DND-41 (cell line): ENCODE data around the gene GRID2.

ENCODE experiments used
- ATAC-seq: fragments of 200-7000 bp; cut with Tn5 transposase; 3 replicates; pipeline ENCODE4 v1.9.1; 2021; ENCODE audit warnings: low read depth; ENCODE audit not compliant: insufficient read depth
- DNase-seq: peaks from one replicate; pipeline ENCODE4 v3.0.0-alpha.2; 2020
- H2AFZ ChIP-seq: 2 replicates; pipeline ENCODE4 v1.6.0; 2012; ENCODE audit warnings: low read depth, low read length
- H3K27ac ChIP-seq: 2 replicates; pipeline ENCODE4 v1.5.1; 2012; ENCODE audit warnings: low read length, inconsistent platforms
- H3K27me3 ChIP-seq: fragments of 200-600 bp; sonication (generic); 2 replicates; pipeline ENCODE4 v1.6.0; 2012; ENCODE audit warnings: low read length, mild to moderate bottlenecking, inconsistent platforms; ENCODE audit not compliant: insufficient read depth, poor library complexity
- H3K36me3 ChIP-seq: 2 replicates; pipeline ENCODE4 v1.5.1; 2012; ENCODE audit warnings: low read length, inconsistent platforms; ENCODE audit not compliant: insufficient read depth
- H3K4me1 ChIP-seq: 2 replicates; pipeline ENCODE4 v1.5.1; 2012; ENCODE audit warnings: mild to moderate bottlenecking, low read length; ENCODE audit not compliant: insufficient read depth
- H3K4me2 ChIP-seq: 2 replicates; pipeline ENCODE4 v1.6.0; 2012; ENCODE audit warnings: mild to moderate bottlenecking, moderate library complexity, low read length, inconsistent platforms; ENCODE audit not compliant: insufficient read depth
- H3K4me3 ChIP-seq, 2 experiments: fragments of 200-600 bp in 1 of 2; shearing (Covaris generic) in 1 of 2; 2 replicates each; pipeline ENCODE4 v1.5.1; 2012 to 2016; ENCODE audit warnings: inconsistent platforms in 2 of 2, low read length in 2 of 2, mild to moderate bottlenecking in 2 of 2, low read depth in 1 of 2, moderate library complexity in 1 of 2
- H3K79me2 ChIP-seq: 2 replicates; pipeline ENCODE4 v1.6.0; 2012; ENCODE audit warnings: low read length, inconsistent platforms; ENCODE audit not compliant: insufficient read depth
- H3K9ac ChIP-seq: 2 replicates; pipeline ENCODE4 v1.6.0; 2012; ENCODE audit warnings: low read depth, mild to moderate bottlenecking, inconsistent platforms, low read length, moderate library complexity
- H3K9me3 ChIP-seq: 2 replicates; pipeline ENCODE4 v1.5.1; 2012; ENCODE audit warnings: low read length, moderate library complexity, mild to moderate bottlenecking, inconsistent platforms; ENCODE audit not compliant: insufficient read depth, severe bottlenecking
- H4K20me1 ChIP-seq: 2 replicates; pipeline ENCODE4 v1.6.0; 2012; ENCODE audit warnings: low read length; ENCODE audit not compliant: insufficient read depth
- CTCF ChIP-seq: IDR thresholded peaks from 2 replicates; pipeline ENCODE4 v1.5.1; 2012; ENCODE audit warnings: borderline replicate concordance, low read length, moderate library complexity, mild to moderate bottlenecking; ENCODE audit not compliant: poor library complexity, severe bottlenecking; ENCODE audit errors: extremely low read depth
- EZH2 ChIP-seq: IDR thresholded peaks from 3 replicates; pipeline ENCODE4 v1.6.1; 2012; ENCODE audit warnings: borderline replicate concordance, low read depth, mild to moderate bottlenecking, moderate library complexity, low read length, inconsistent platforms; ENCODE audit not compliant: severe bottlenecking

Gene GRID2

GRCh38 chr4:92461732-92462131 lies 158.0 kb downstream of the GRID2 start:
- Histone ChIP-seq H3K79me2 (no peaks in the 10 kb centered on the region), H3K27ac (no peak overlapping the region), H3K36me3 (no peaks in the 10 kb centered on the region), H3K9ac (no peak overlapping the region), H2AFZ (no peak overlapping the region), H3K9me3 (no peaks in the 10 kb centered on the region), H3K27me3 (no peaks in the 10 kb centered on the region), H3K4me2 (no peak overlapping the region), H3K4me3 (no peak overlapping the region), H3K4me1 (no peaks in the 10 kb centered on the region), H4K20me1 (no peaks in the 10 kb centered on the region)
- ATAC-seq (no peak), DNase-seq (no peak)
- TF ChIP-seq EZH2 = no peak
- no peak for TF ChIP-seq CTCF

GRCh38 chr4:92477298-92477697 lies 173.5 kb downstream of the GRID2 start:
- Histone ChIP-seq H3K27me3 (no peaks in the 10 kb centered on the region), H3K9ac (no peak overlapping the region), H3K4me3 (no peak overlapping the region), H3K9me3 (no peaks in the 10 kb centered on the region), H3K4me2 (no peak overlapping the region), H3K27ac (no peak overlapping the region), H3K36me3 (no peaks in the 10 kb centered on the region), H3K79me2 (no peaks in the 10 kb centered on the region), H3K4me1 (no peaks in the 10 kb centered on the region), H4K20me1 (no peaks in the 10 kb centered on the region), H2AFZ (no peak overlapping the region)
- ATAC-seq = no peak
- TF ChIP-seq CTCF (no peak), EZH2 (no peak)
- DNase-seq = no peak

- Histone ChIP-seq H3K4me2 (no peak overlapping the region), H4K20me1 (no peaks in the 10 kb centered on the region), H3K4me1 (no peaks in the 10 kb centered on the region), H3K79me2 (no peaks in the 10 kb centered on the region), H3K4me3 (no peak overlapping the region), H3K9ac (no peak overlapping the region), H3K27me3 (no peaks in the 10 kb centered on the region), H3K27ac (no peak overlapping the region), H3K36me3 (no peaks in the 10 kb centered on the region), H2AFZ (no peak overlapping the region), H3K9me3 (no peaks in the 10 kb centered on the region)
- no peak for ATAC-seq
- DNase-seq = no peak
- TF ChIP-seq CTCF (no peak), EZH2 (no peak)
Measured at GRCh38 chr4:92483341-92483740, 179.6 kb downstream of the GRID2 start.

GRCh38 chr4:92488496-92488895 lies 184.7 kb downstream of the GRID2 start:
- ATAC-seq = no peak
- Histone ChIP-seq H3K4me3 (no peak overlapping the region), H3K27ac (no peak overlapping the region), H3K4me2 (no peak overlapping the region), H3K27me3 (no peaks in the 10 kb centered on the region), H2AFZ (no peak overlapping the region), H4K20me1 (no peaks in the 10 kb centered on the region), H3K9ac (no peak overlapping the region), H3K79me2 (no peaks in the 10 kb centered on the region), H3K36me3 (no peaks in the 10 kb centered on the region), H3K9me3 (no peaks in the 10 kb centered on the region), H3K4me1 (no peaks in the 10 kb centered on the region)
- no peak for TF ChIP-seq EZH2
- TF ChIP-seq CTCF = no peak
- DNase-seq = no peak
